ENCODE measurements around the gene SLC25A3.
"Not testable (repeated sequence)": the region's sequence is repeated elsewhere in the genome, so short reads cannot be mapped to it uniquely, and the experiment has no call there.

Gene SLC25A3

GRCh38 chr12:98594050-98594835 lies 757 bp downstream of the SLC25A3 start:
- DNase-seq (ENCODE audit: low spot score), result no peak

- DNase-seq (ENCODE audit: low spot score), result no peak
Observed at GRCh38 chr12:98595243-98595988, 1.9 kb downstream of the SLC25A3 start.

- not testable (repeated sequence) for DNase-seq (ENCODE audit: low spot score)
Observed at GRCh38 chr12:98597313-98597712, 3.8 kb downstream of the SLC25A3 start.

GRCh38 chr12:98601924-98602323 lies 8.4 kb downstream of the SLC25A3 start:
- DNase-seq (ENCODE audit: low spot score), result no peak

- no peak for DNase-seq (ENCODE audit: low spot score)
Observed at GRCh38 chr12:98606359-98606988, 13.0 kb downstream of the SLC25A3 start.

- DNase-seq (ENCODE audit: low spot score), result no peak
Observed at GRCh38 chr12:98610596-98610995, 17.1 kb downstream of the SLC25A3 start.

GRCh38 chr12:98612696-98613334 lies 19.3 kb downstream of the SLC25A3 start:
- DNase-seq (ENCODE audit: low spot score), result no peak

- no peak for DNase-seq (ENCODE audit: low spot score)
Observed at GRCh38 chr12:98618952-98619351, 25.5 kb downstream of the SLC25A3 start.

GRCh38 chr12:98635657-98636323 lies 42.3 kb downstream of the SLC25A3 start:
- DNase-seq (ENCODE audit: low spot score), result no peak

GRCh38 chr12:98637068-98637467 lies 43.6 kb downstream of the SLC25A3 start:
- DNase-seq (ENCODE audit: low spot score), result no peak

- DNase-seq (ENCODE audit: low spot score), result no peak
Observed at GRCh38 chr12:98638009-98638408, 44.5 kb downstream of the SLC25A3 start.

- no peak for DNase-seq (ENCODE audit: low spot score)
Observed at GRCh38 chr12:98639491-98639890, 46.0 kb downstream of the SLC25A3 start.

GRCh38 chr12:98642801-98643200 lies 49.3 kb downstream of the SLC25A3 start:
- not testable (repeated sequence) for DNase-seq (ENCODE audit: low spot score)

GRCh38 chr12:98644433-98644711 lies 50.9 kb downstream of the SLC25A3 start:
- DNase-seq (ENCODE audit: low spot score), result no peak

GRCh38 chr12:98644712-98645571 lies 51.5 kb downstream of the SLC25A3 start, which contains the start of the genes APAF1 and IKBIP:
APAF1 (plus strand) TSS chr12:98645290; CDS start chr12:98648360, 3,070 bp downstream.
IKBIP (minus strand) TSS chr12:98644788; CDS start chr12:98644701, 87 bp downstream.
- peak; percentile 100 for DNase-seq (ENCODE audit: low spot score)

GRCh38 chr12:98645572-98646067 lies 52.1 kb downstream of the SLC25A3 start:
- DNase-seq (ENCODE audit: low spot score), result no peak

GRCh38 chr12:98646294-98647090 lies 53.0 kb downstream of the SLC25A3 start:
- no peak for DNase-seq (ENCODE audit: low spot score)

GRCh38 chr12:98651328-98651727 lies 57.8 kb downstream of the SLC25A3 start:
- no peak for DNase-seq (ENCODE audit: low spot score)

- no peak for DNase-seq (ENCODE audit: low spot score)
Observed at GRCh38 chr12:98653866-98654493, 60.5 kb downstream of the SLC25A3 start.
